B cell (primary cell): ENCODE data around the gene PGS1.

Source experiments
- EZH2 ChIP-seq: IDR thresholded peaks from 2 replicates; pipeline ENCODE4 v1.6.1; 2012; ENCODE audit warnings: borderline replicate concordance, low read depth, mild to moderate bottlenecking, moderate library complexity, low read length; ENCODE audit not compliant: insufficient read depth, poor library complexity, severe bottlenecking
- TF ChIP-seq, protein P1 (sequence below): fragments of 200-600 bp; IDR thresholded peaks from one replicate; pipeline ENCODE4 v1.8.0; 2022; ENCODE audit warnings: antibody characterized with exemption, mild to moderate bottlenecking

DNA sequence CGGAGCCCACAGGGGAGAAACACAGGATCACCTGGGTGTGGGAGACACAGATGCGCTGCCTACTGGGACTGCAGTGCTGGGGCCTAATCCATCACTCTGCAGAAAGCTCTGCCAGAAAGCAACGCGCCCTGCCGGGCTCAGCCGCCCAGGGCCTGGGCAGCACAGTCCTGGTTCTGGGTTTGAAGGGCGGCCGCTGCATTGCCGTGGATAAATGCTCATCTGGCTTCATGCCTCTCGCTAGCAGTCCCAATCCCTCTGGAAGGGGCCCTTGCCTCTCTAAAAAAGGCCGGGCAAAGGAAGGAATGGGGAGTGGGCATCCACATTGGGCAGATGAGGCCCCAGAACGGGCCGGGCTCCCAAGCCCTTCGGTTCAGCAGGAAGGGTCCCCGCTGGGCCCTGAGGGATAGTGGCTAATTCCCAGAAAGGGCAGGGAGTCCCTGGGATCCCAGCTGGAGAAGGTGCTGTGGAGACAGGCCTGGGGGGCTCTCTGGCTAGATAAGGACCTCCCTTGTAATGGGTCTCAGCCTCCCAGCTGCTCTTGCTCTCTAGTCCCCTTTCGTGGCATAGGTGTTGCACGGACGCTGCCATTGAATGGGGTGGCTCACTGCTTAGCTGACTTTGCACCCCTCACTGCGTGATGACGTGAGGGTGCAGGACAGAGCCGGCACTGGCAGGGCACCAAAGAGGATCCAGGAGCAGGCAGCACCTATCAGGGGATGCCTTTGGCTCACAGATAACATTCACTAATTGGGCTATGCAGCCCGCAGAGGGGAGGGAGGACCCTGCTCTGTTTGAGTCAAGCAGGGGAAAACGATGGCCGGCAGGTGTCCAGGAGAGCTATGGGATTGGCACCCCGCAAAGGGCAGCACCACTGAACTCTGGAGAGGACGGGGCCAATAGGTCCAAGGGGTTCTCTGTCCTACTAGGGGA lies 88.6 kb downstream of the PGS1 start:
- TF ChIP-seq, protein P1, sequence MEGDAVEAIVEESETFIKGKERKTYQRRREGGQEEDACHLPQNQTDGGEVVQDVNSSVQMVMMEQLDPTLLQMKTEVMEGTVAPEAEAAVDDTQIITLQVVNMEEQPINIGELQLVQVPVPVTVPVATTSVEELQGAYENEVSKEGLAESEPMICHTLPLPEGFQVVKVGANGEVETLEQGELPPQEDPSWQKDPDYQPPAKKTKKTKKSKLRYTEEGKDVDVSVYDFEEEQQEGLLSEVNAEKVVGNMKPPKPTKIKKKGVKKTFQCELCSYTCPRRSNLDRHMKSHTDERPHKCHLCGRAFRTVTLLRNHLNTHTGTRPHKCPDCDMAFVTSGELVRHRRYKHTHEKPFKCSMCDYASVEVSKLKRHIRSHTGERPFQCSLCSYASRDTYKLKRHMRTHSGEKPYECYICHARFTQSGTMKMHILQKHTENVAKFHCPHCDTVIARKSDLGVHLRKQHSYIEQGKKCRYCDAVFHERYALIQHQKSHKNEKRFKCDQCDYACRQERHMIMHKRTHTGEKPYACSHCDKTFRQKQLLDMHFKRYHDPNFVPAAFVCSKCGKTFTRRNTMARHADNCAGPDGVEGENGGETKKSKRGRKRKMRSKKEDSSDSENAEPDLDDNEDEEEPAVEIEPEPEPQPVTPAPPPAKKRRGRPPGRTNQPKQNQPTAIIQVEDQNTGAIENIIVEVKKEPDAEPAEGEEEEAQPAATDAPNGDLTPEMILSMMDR = no peak
- no peak for TF ChIP-seq EZH2
